GM18873 (cell line): ENCODE measurements around the gene MANSC1.
"Not testable (repeated sequence)": the region's sequence is repeated elsewhere in the genome, so short reads cannot be mapped to it uniquely, and the experiment has no call there.

Experiments used
- ATAC-seq: cut with Tn5 transposase; IDR thresholded peaks from one replicate; pipeline ENCODE4 v1.9.1; 2021; ENCODE audit warnings: mild to moderate bottlenecking, moderate library complexity, moderate number of reproducible peaks; ENCODE audit not compliant: unreplicated experiment, low FRiP score

MANSC1 gene

GRCh38 chr12:12366701-12367481 is 16.8 kb upstream of the MANSC1 start:
- ATAC-seq, result no peak

GRCh38 chr12:12365931-12366431 is 15.9 kb upstream of the MANSC1 start:
- no peak for ATAC-seq

GRCh38 chr12:12365446-12365802 is 15.4 kb upstream of the MANSC1 start:
- no peak for ATAC-seq

- no peak for ATAC-seq
Observed at GRCh38 chr12:12364787-12365445, 14.9 kb upstream of the MANSC1 start.

- ATAC-seq, result no peak
Observed at GRCh38 chr12:12358528-12358927, 8.5 kb upstream of the MANSC1 start.

GRCh38 chr12:12357719-12358461 is 7.8 kb upstream of the MANSC1 start:
- no peak for ATAC-seq

GRCh38 chr12:12356896-12357718 is 7.1 kb upstream of the MANSC1 start, which contains the start of gene BORCS5:
BORCS5 (plus strand) TSS chr12:12357078; CDS start chr12:12357452, 374 bp downstream.
- ATAC-seq, result peak; percentile 81

- no peak for ATAC-seq
Observed at GRCh38 chr12:12356467-12356895, 6.4 kb upstream of the MANSC1 start.

GRCh38 chr12:12353807-12354206 is 3.8 kb upstream of the MANSC1 start:
- ATAC-seq, result no peak

GRCh38 chr12:12353276-12353675 is 3.2 kb upstream of the MANSC1 start:
- no peak for ATAC-seq

GRCh38 chr12:12351468-12352185 is 1.6 kb upstream of the MANSC1 start:
- not testable (repeated sequence) for ATAC-seq

- ATAC-seq, result no peak
Observed at GRCh38 chr12:12350868-12351463, 924 bp upstream of the MANSC1 start.

- ATAC-seq, result no peak
Observed at GRCh38 chr12:12338527-12339168, 11.4 kb downstream of the MANSC1 start.

- no peak for ATAC-seq
Observed at GRCh38 chr12:12336511-12336910, 13.5 kb downstream of the MANSC1 start.

GRCh38 chr12:12336049-12336411 is 14.0 kb downstream of the MANSC1 start:
- peak; percentile 45 for ATAC-seq

- peak; percentile 58 for ATAC-seq
Observed at GRCh38 chr12:12334367-12335040, 15.5 kb downstream of the MANSC1 start.

- ATAC-seq, result no peak
Observed at GRCh38 chr12:12333407-12334366, 16.4 kb downstream of the MANSC1 start.
